Measurements from ENCODE around the gene KDM2B. TPM values are rescaled to one million over a fixed set of nuclear protein-coding genes. Genes with fewer than 3 reads are reported as not detected.

The KDM2B gene
- total and polyA plus RNA-seq, 3 donors from 2014 or later = 30.4 to 59.8 (median 54.9) TPM

- H3K36me3 ChIP-seq (ENCODE audit: low read depth, missing control alignments) = no peaks in the 10 kb centered on the region
- DNase-seq = no peak
- intact Hi-C loops (cut with DNase I; ENCODE audit: low total_unique reads) = no loop called here
- H3K4me1 ChIP-seq = peaks cover 7% of the 10 kb centered on the region
- 80 to 89% methylated on average over 5 of the region's 5 CpGs for WGBS, 2 donors
- H3K9me3 ChIP-seq = no peaks in the 10 kb centered on the region
- H3K4me3 ChIP-seq = no peak overlapping the region
- no peak overlapping the region for H3K27ac ChIP-seq
- no peaks in the 10 kb centered on the region for H3K27me3 ChIP-seq
- TF ChIP-seq POLR2A (IDR thresholded peaks at IDR 0.05) (no peak), CTCF (IDR thresholded peaks at IDR 0.05) (no peak)
Measured at GRCh38 chr12:121570467-121571283, 10.1 kb downstream of the KDM2B start.

- 50 to 66% methylated on average over 13 of the region's 13 CpGs for WGBS, 2 donors
- no peak for DNase-seq
- no peaks in the 10 kb centered on the region for H3K27me3 ChIP-seq
- TF ChIP-seq CTCF (IDR thresholded peaks at IDR 0.05) (no peak), POLR2A (IDR thresholded peaks at IDR 0.05) (no peak)
- intact Hi-C loops (cut with DNase I; ENCODE audit: low total_unique reads) = no loop called here
- no peak overlapping the region for H3K27ac ChIP-seq
- H3K4me3 ChIP-seq = no peak overlapping the region
- H3K4me1 ChIP-seq = peaks cover 7% of the 10 kb centered on the region
- H3K9me3 ChIP-seq = no peaks in the 10 kb centered on the region
- H3K36me3 ChIP-seq (ENCODE audit: low read depth, missing control alignments) = no peaks in the 10 kb centered on the region
Measured at GRCh38 chr12:121568971-121569751, 11.7 kb downstream of the KDM2B start.

- Histone ChIP-seq H3K36me3 (ENCODE audit: low read depth, missing control alignments) (no peaks in the 10 kb centered on the region), H3K9me3 (no peaks in the 10 kb centered on the region), H3K4me3 (no peak overlapping the region), H3K27me3 (no peaks in the 10 kb centered on the region), H3K4me1 (peaks cover 7% of the 10 kb centered on the region), H3K27ac (no peak overlapping the region)
- TF ChIP-seq CTCF (IDR thresholded peaks at IDR 0.05) = no peak
- no peak for TF ChIP-seq POLR2A (IDR thresholded peaks at IDR 0.05)
- intact Hi-C loops (cut with DNase I; ENCODE audit: low total_unique reads) = no loop called here
- no peak for DNase-seq
- 76 to 82% methylated on average over 7 of the region's 7 CpGs for WGBS, 2 donors
Measured at GRCh38 chr12:121568518-121568917, 12.3 kb downstream of the KDM2B start.

GRCh38 chr12:121565076-121565475 lies 15.7 kb downstream of the KDM2B start:
- Histone ChIP-seq H3K27me3 (no peaks in the 10 kb centered on the region), H3K4me1 (peaks cover 7% of the 10 kb centered on the region), H3K4me3 (no peak overlapping the region), H3K27ac (no peak overlapping the region), H3K9me3 (no peaks in the 10 kb centered on the region), H3K36me3 (ENCODE audit: low read depth, missing control alignments) (no peaks in the 10 kb centered on the region)
- intact Hi-C loops (cut with DNase I; ENCODE audit: low total_unique reads) = no loop called here
- WGBS, 2 donors = 91 to 92% methylated on average over 7 of the region's 7 CpGs
- TF ChIP-seq CTCF (IDR thresholded peaks at IDR 0.05) = no peak
- no peak for TF ChIP-seq POLR2A (IDR thresholded peaks at IDR 0.05)
- no peak for DNase-seq
